Fibroblast of mammary gland (primary cell): ENCODE measurements around the gene RFTN1.

Source experiments
- DNase-seq: peaks from one replicate; pipeline ENCODE4 v3.0.0-alpha.2; 2010; ENCODE audit warnings: low read depth
- H3K4me3 ChIP-seq: 2 replicates; pipeline ENCODE4 v1.5.1; 2011; ENCODE audit warnings: low read depth, mild to moderate bottlenecking, low read length, moderate library complexity; ENCODE audit not compliant: control insufficient read depth
- TF ChIP-seq, protein P1 (sequence below): conservative IDR thresholded peaks from 2 replicates; pipeline ENCODE4 v1.5.1; 2011; ENCODE audit warnings: low read depth, low read length, inconsistent platforms; ENCODE audit not compliant: control insufficient read depth, insufficient read depth

The RFTN1 gene

GRCh38 chr3:16400106-16400931, 113.2 kb downstream of the RFTN1 start:
- H3K4me3 ChIP-seq = no peak overlapping the region
- DNase-seq = no peak
- TF ChIP-seq, protein P1, sequence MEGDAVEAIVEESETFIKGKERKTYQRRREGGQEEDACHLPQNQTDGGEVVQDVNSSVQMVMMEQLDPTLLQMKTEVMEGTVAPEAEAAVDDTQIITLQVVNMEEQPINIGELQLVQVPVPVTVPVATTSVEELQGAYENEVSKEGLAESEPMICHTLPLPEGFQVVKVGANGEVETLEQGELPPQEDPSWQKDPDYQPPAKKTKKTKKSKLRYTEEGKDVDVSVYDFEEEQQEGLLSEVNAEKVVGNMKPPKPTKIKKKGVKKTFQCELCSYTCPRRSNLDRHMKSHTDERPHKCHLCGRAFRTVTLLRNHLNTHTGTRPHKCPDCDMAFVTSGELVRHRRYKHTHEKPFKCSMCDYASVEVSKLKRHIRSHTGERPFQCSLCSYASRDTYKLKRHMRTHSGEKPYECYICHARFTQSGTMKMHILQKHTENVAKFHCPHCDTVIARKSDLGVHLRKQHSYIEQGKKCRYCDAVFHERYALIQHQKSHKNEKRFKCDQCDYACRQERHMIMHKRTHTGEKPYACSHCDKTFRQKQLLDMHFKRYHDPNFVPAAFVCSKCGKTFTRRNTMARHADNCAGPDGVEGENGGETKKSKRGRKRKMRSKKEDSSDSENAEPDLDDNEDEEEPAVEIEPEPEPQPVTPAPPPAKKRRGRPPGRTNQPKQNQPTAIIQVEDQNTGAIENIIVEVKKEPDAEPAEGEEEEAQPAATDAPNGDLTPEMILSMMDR = no peak

GRCh38 chr3:16399473-16399872, 114.0 kb downstream of the RFTN1 start:
- TF ChIP-seq, protein P1 = peak; percentile 31
- no peak overlapping the region for H3K4me3 ChIP-seq
- peak; percentile 80 for DNase-seq

GRCh38 chr3:16398648-16399047, 114.9 kb downstream of the RFTN1 start:
- TF ChIP-seq, protein P1 = no peak
- no peak for DNase-seq
- no peak overlapping the region for H3K4me3 ChIP-seq

GRCh38 chr3:16396202-16396601, 117.3 kb downstream of the RFTN1 start:
- TF ChIP-seq, protein P1 = no peak
- DNase-seq = no peak
- no peak overlapping the region for H3K4me3 ChIP-seq

GRCh38 chr3:16395212-16395611, 118.3 kb downstream of the RFTN1 start:
- TF ChIP-seq, protein P1 = no peak
- DNase-seq = no peak
- H3K4me3 ChIP-seq = no peak overlapping the region

DNA sequence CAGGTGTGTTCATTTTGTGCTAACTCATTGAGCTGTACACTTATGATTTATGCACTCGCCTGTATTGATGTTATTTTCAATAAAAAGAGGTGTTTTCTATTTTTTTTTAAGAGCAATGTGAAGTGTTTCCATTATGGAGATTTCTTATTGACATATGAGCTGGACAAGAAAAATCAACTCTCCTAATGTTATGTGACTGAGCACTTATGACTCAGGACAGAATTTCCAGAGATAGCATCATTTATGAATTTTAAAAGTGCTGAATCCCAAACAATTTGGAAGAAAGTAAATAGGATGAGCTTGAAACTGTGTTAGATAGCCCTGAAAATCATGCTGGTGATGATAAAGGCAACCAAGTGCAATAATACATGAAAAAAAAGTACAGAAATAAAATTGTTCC, 118.9 kb downstream of the RFTN1 start:
- H3K4me3 ChIP-seq = no peak overlapping the region
- TF ChIP-seq, protein P1 = no peak

More for the DNA sequence above, 118.9 kb downstream of the RFTN1 start:
- no peak for DNase-seq
